HG02759 (cell line): ENCODE results near the gene HSPA1A.
"Not testable (repeated sequence)": the region's sequence is repeated elsewhere in the genome, so short reads cannot be mapped to it uniquely, and the experiment has no call there.

Experiments used
- ATAC-seq: cut with Tn5 transposase; IDR thresholded peaks from one replicate; pipeline ENCODE4 v1.9.1; 2021; ENCODE audit warnings: mild to moderate bottlenecking, moderate library complexity; ENCODE audit not compliant: unreplicated experiment

HSPA1A gene

GRCh38 chr6:31781244-31782125, 33.9 kb upstream of the HSPA1A start:
- no peak for ATAC-seq

GRCh38 chr6:31782126-31782855, 33.1 kb upstream of the HSPA1A start:
- ATAC-seq: no peak

GRCh38 chr6:31784098-31784925, 31.0 kb upstream of the HSPA1A start:
- ATAC-seq: no peak

- ATAC-seq: no peak
Measured at GRCh38 chr6:31785475-31785874, 29.9 kb upstream of the HSPA1A start.

GRCh38 chr6:31791324-31792089, 23.8 kb upstream of the HSPA1A start:
- ATAC-seq: no peak

- ATAC-seq: no peak
Measured at GRCh38 chr6:31792090-31792374, 23.3 kb upstream of the HSPA1A start.

GRCh38 chr6:31792761-31793171, 22.6 kb upstream of the HSPA1A start:
- ATAC-seq: no peak

- not testable (repeated sequence) for ATAC-seq
Measured at GRCh38 chr6:31793927-31794245, 21.5 kb upstream of the HSPA1A start.

- no peak for ATAC-seq
Measured at GRCh38 chr6:31794294-31794865, 21.0 kb upstream of the HSPA1A start.

- ATAC-seq: peak; percentile 5
Measured at GRCh38 chr6:31794866-31795615, 20.3 kb upstream of the HSPA1A start.

- ATAC-seq: peak; percentile 88
Measured at GRCh38 chr6:31795616-31796298, 19.6 kb upstream of the HSPA1A start, which contains the start of gene VARS1. VARS1 (minus strand) TSS chr6:31795752; CDS start chr6:31795217, 535 bp downstream.

- ATAC-seq: no peak
Measured at GRCh38 chr6:31796993-31797385, 18.4 kb upstream of the HSPA1A start.

- ATAC-seq: no peak
Measured at GRCh38 chr6:31797588-31797987, 17.8 kb upstream of the HSPA1A start.

- no peak for ATAC-seq
Measured at GRCh38 chr6:31799781-31800180, 15.6 kb upstream of the HSPA1A start.

- not testable (repeated sequence) for ATAC-seq
Measured at GRCh38 chr6:31801031-31801927, 14.1 kb upstream of the HSPA1A start.

GRCh38 chr6:31805939-31806469, 9.3 kb upstream of the HSPA1A start:
- ATAC-seq: no peak

- ATAC-seq: peak; percentile 94
Measured at GRCh38 chr6:31806470-31807272, 8.7 kb upstream of the HSPA1A start, which contains the start of gene LSM2. LSM2 (minus strand) TSS chr6:31806966; CDS start chr6:31806757, 209 bp downstream.
